Gastrocnemius medialis (tissue), 4 donors: Measurements from ENCODE around the gene AK5.

Experiments
- POLR2A ChIP-seq, 2 donors: fragments of 450-650 bp; IDR thresholded peaks; one replicate each; pipeline ENCODE4 v1.6.1; 2017; ENCODE audit warnings: antibody characterized with exemption in 2 of 2, mild to moderate bottlenecking in 2 of 2, moderate library complexity in 2 of 2
- TF ChIP-seq, protein P1 (sequence below), 5 experiments: fragments of 450-650 bp in 3 of 5; fragments of 200-600 bp in 2 of 5; sonication (generic) in 2 of 5; IDR thresholded peaks in 4 of 5; conservative IDR thresholded peaks in 1 of 5; 1 replicate in 4 of 5; 2 replicates in 1 of 5; pipeline ENCODE4 v1.5.1; 2016 to 2019; ENCODE audit warnings: antibody characterized with exemption in 5 of 5, mild to moderate bottlenecking in 3 of 5, moderate library complexity in 3 of 5

DNA sequence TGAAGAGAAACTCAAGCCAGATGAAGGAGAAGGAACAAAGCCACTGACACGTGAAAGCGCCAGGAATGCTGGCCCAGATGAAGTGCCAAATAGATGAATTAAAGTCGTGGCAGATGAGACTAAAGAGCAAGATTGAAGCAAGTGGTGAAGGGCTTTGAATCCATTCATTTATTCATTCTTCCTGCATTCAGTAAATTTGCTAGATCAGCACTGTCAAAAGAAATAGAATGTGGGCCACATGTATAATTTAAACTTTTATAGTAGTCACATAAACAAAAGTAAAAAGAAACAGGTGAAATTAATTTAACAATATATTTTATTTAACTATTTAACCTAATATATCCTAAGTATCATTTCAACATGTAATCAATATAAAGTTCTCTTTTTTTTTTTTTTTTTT, 265.1 kb downstream of the AK5 start:
- TF ChIP-seq, protein P1, sequence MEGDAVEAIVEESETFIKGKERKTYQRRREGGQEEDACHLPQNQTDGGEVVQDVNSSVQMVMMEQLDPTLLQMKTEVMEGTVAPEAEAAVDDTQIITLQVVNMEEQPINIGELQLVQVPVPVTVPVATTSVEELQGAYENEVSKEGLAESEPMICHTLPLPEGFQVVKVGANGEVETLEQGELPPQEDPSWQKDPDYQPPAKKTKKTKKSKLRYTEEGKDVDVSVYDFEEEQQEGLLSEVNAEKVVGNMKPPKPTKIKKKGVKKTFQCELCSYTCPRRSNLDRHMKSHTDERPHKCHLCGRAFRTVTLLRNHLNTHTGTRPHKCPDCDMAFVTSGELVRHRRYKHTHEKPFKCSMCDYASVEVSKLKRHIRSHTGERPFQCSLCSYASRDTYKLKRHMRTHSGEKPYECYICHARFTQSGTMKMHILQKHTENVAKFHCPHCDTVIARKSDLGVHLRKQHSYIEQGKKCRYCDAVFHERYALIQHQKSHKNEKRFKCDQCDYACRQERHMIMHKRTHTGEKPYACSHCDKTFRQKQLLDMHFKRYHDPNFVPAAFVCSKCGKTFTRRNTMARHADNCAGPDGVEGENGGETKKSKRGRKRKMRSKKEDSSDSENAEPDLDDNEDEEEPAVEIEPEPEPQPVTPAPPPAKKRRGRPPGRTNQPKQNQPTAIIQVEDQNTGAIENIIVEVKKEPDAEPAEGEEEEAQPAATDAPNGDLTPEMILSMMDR (IDR thresholded peaks at IDR 0.05 in 4 of 5, conservative IDR thresholded peaks at IDR 0.05 in 1 of 5): no peak
- no peak for TF ChIP-seq POLR2A (IDR thresholded peaks at IDR 0.05)
